D721Med (cell line): Measurements from ENCODE around the gene PXMP4.

ENCODE experiments used
- DNase-seq: peaks from one replicate; pipeline ENCODE4 v3.0.0; 2011; ENCODE audit warnings: low spot score; ENCODE audit not compliant: insufficient read length
- FAIRE-seq: peaks from 2 replicates; lab custom pipeline; 2011; peaks lifted over from hg19 to GRCh38; lab: Jason Lieb, UNC
- CTCF ChIP-seq: IDR thresholded peaks from 2 replicates; pipeline ENCODE4 v1.5.1; 2012; ENCODE audit warnings: mild to moderate bottlenecking, control low read depth; ENCODE audit not compliant: insufficient read depth; ENCODE audit errors: missing control alignments

Gene PXMP4

GRCh38 chr20:33744773-33745385 is 24.8 kb upstream of the PXMP4 start:
- TF ChIP-seq CTCF, result no peak
- DNase-seq (no peak), FAIRE-seq (no peak)

DNA sequence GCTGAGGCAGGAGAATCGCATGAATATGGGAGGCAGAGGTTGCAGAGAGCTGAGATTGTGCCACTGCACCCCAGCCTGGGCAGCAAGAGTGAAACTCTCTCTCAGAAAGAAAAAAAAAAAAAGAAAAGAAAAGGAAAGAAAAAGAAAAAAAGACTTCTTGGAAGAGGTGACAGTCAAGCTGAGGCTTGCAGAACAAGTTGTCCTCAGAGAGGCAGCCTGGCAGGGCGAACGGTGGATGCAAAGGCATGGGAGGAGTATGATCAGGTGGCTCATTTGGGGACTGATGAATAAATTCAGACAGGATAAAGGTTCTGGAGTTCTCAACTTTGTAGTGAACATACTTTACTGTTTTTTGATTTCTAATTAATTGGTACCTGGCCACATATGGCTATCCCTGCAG is 24.1 kb upstream of the PXMP4 start:
- FAIRE-seq (no peak), DNase-seq (no peak)
- no peak for TF ChIP-seq CTCF

DNA sequence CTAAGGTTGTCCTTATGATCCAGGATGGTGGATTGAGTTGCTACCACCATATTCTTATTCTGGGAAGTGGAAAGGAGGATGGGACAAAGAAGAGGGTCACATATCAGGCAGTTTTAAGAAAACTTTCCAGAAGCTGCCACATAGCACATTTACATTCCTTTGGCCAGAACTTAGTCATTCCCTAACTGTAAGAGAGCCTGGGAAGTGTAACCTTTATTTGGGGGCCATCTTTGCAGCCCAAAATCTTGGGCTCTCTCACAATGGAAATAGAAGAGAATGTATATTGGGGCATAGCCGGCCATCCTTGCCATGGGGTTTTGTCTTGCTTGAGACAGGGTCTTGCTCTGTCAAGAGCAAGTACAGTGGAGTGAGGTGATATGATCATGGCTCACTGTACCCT is 20.1 kb upstream of the PXMP4 start:
- DNase-seq, result no peak
- FAIRE-seq, result no peak
- no peak for TF ChIP-seq CTCF

DNA sequence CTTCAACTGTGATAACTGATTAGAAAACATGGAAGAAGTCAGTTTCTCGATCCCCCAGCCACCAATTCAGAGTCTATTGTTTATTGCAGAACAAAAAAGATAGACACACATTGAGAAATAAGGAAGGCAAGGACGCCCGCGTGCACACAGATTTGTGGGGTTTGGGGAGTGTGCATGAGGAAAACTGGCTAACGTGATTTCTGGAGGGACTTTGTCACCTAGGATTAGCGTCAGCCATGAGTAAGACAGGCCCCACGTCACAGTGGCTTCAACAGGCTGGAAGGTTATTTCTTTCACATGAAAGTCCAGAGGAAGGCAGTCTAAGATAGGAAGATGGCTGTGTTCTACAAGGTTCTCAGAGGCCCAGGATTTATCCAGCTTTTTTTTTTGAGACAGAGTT is 19.4 kb upstream of the PXMP4 start:
- no peak for TF ChIP-seq CTCF
- DNase-seq, result no peak
- FAIRE-seq, result no peak

GRCh38 chr20:33736962-33737361 is 16.9 kb upstream of the PXMP4 start:
- FAIRE-seq (no peak), DNase-seq (no peak)
- no peak for TF ChIP-seq CTCF

DNA sequence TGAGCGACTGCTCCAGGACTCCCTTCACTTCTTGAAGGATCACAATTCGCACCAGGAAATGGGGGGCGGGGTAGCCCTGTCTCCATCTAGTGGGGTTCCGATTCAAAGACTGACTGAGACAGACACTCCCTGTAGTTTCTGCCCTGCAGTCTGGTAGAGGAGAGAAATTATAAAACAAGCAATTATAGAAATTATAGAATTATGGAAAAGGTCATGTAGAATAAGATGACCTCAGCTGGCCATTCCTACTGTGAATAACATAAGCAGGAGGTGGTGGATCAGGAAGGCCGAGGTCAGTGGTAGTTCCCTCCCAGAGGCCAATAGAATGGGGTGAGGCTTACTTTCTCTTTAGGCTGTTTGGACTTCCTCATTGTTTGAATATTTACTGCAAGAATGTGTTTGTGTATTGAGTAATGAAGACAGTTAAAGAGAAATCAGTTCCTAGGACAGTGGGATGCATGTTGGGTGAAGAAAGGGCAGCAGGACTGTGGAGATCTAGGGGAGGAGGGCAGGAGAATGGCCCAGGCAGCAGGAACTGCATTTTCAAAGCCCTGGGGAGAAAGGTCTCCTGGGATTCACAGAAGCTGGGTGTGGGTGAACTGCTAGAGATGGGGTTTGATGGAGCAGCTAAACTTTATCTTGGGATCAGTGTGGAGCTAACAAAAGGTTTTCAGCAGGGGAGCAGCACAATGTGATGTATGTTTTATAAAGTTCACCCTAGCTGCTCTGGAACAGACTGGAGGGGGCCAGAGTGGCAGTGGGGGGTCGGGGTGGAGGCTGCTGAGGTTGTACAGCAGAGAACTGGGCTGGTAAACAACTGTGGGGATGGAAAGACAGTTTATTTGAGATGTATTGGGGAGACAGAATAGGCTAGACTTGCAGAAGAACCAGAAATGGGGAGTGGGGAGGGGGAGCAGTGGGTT is 13.8 kb upstream of the PXMP4 start:
- FAIRE-seq (no peak), DNase-seq (no peak)
- TF ChIP-seq CTCF, result no peak
